Muscle of arm (tissue), 12 donors: ENCODE measurements around the gene RPA1. TPM values are rescaled to one million over a fixed set of nuclear protein-coding genes. Genes with fewer than 3 reads are reported as not detected.

Source experiments
- DNase-seq: peaks from one replicate; pipeline ENCODE4 v3.0.0-alpha.2; 2013
- polyA plus RNA-seq, 12 donors: library from polyadenylated mRNA; unstranded; fragments of 120-200 nt; gene quantifications; one replicate each; pipeline ENCODE4 v1.2.1, GENCODE V29; 2013; ENCODE audit not compliant: insufficient read length in 12 of 12

The RPA1 gene
- polyA plus RNA-seq, 12 donors: 36.3 to 67.5 (median 55.6) TPM; not detected in 1

GRCh38 chr17:1907216-1907631 is 77.4 kb downstream of the RPA1 start:
- no peak for DNase-seq

- peak; percentile 27 for DNase-seq
Observed at GRCh38 chr17:1907909-1908698, 78.3 kb downstream of the RPA1 start.

GRCh38 chr17:1908699-1909309 is 79.0 kb downstream of the RPA1 start:
- peak; percentile 73 for DNase-seq

GRCh38 chr17:1909985-1910384 is 80.2 kb downstream of the RPA1 start:
- DNase-seq: no peak

- DNase-seq: no peak
Observed at GRCh38 chr17:1912146-1912545, 82.3 kb downstream of the RPA1 start.

GRCh38 chr17:1913702-1914101 is 83.9 kb downstream of the RPA1 start:
- no peak for DNase-seq

GRCh38 chr17:1914661-1915083 is 84.9 kb downstream of the RPA1 start:
- no peak for DNase-seq

GRCh38 chr17:1915889-1916288 is 86.1 kb downstream of the RPA1 start:
- DNase-seq: no peak

GRCh38 chr17:1916316-1916715 is 86.5 kb downstream of the RPA1 start:
- DNase-seq: no peak

- DNase-seq: no peak
Observed at GRCh38 chr17:1916963-1917715, 87.3 kb downstream of the RPA1 start.

- no peak for DNase-seq
Observed at GRCh38 chr17:1918346-1919162, 88.7 kb downstream of the RPA1 start.

- no peak for DNase-seq
Observed at GRCh38 chr17:1919201-1919600, 89.4 kb downstream of the RPA1 start.

GRCh38 chr17:1920948-1921351 is 91.1 kb downstream of the RPA1 start:
- no peak for DNase-seq

- no peak for DNase-seq
Observed at GRCh38 chr17:1928976-1929375, 99.2 kb downstream of the RPA1 start.

GRCh38 chr17:1930337-1930645 is 100.5 kb downstream of the RPA1 start:
- DNase-seq: no peak

- DNase-seq: peak; percentile 62
Observed at GRCh38 chr17:1931844-1932579, 102.2 kb downstream of the RPA1 start.

- DNase-seq: no peak
Observed at GRCh38 chr17:1933875-1934715, 104.3 kb downstream of the RPA1 start.

- no peak for DNase-seq
Observed at GRCh38 chr17:1934901-1935300, 105.1 kb downstream of the RPA1 start.

- no peak for DNase-seq
Observed at GRCh38 chr17:1936766-1937165, 107.0 kb downstream of the RPA1 start.

GRCh38 chr17:1937461-1937860 is 107.7 kb downstream of the RPA1 start:
- no peak for DNase-seq
